NCI-H2029 (cell line): ENCODE data around the gene MARCKS.
A peak's percentile ranks its signal among the peaks of the same experiment; 100 is the strongest.

Source experiments
- DNase-seq: peaks from one replicate; lab custom pipeline; 2025; lab: John Stamatoyannopoulos, UW

Gene MARCKS

DNA sequence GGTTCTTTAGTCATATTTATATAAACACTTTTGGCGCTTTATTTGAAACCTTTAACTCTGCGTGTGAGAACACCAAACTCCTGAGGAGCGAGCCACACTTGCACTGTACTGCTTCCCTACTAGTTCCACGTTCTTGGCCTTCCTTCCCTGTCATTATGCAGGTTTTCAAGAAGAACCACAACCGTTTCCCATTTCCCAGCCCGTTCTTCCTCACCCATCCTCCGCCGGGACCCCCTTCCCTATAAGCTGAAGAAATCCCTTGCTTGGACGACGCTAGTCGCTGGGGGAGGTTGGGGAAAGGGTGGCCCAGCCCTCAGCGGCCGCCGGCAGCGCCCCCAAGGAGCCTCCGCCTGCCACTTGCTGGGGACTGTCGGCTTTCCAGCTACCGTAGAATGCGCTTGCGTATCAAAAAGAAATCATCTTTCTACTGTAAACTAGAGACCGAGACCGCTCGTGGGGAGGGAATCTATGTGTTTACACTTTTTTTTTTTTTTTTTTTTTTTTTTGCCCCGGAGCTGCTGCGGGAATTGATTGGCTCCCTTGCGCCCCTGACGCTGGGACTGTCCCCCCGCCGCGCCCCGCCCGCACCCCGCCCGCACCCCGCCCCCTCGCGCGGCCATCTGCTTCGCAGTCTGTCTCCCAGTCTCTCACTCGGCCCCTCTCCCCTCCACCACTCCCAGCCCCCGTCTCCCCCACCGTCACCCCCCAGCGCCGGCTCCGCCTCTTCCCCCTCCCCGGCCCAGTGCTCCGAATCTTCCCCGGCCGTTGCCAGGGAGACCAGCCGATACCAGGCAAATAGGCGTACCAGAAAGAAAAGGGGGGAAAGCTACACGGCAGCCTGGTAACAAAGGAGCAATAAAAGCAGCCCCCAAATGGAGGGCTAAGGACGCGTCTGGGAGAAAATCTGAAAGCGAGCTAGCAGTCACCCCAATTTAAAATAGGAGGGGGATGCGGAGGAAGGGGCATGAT is 2.3 kb upstream of the MARCKS start:
- DNase-seq: peak; percentile 80

DNA sequence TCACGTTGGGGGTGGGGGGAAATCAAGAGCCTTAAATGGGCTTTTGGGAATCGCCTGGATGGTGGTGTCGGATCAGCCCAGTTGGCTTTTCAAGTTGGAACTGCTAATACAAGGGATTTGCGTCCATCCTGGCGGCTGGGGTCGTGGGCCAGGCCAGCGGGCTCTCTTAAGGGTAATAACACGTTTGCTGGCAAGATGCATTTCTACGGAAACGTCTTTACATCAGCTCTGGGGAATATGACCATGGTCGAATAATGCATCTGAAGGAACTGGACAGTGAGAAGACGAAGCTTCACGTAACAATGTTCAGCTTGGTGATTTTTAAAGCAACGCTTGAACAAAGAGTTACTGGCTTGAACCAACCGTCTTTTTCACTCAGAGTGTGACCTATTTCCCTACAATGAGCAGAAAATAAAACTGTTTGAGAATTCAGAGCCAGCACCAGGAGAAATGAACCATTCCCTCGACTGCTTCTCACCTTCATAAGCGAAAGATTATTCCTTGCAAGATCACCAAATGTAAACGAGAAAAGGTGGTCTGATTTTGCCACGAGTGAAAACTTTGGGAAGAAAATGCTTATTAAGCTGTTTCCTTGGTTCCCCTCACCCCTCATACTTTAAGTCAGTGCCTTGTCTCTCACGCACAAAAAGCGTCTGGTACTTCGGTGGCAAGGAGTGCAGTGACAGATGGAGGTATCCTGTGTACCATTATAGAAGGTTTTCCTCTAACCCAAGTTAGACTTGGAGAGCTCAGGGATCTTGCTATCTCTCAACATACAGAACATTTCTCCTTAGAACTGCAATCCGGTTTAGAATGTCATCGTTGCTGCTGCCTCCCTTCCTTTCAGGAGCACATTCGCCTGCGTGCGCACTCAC is 1.4 kb upstream of the MARCKS start:
- peak; percentile 76 for DNase-seq

DNA sequence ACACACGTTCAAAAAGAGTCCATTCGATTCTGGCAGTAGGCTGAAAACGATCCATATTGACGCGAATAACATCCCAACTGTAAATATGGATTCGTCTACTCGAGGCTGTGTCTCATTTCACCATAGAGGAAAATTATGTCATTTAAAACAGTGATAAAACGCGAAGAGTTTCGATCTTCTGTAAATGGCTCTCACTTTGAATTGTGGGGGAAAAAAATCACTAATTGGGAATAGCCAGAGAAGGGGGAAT is 845 bp upstream of the MARCKS start:
- DNase-seq: no peak

DNA sequence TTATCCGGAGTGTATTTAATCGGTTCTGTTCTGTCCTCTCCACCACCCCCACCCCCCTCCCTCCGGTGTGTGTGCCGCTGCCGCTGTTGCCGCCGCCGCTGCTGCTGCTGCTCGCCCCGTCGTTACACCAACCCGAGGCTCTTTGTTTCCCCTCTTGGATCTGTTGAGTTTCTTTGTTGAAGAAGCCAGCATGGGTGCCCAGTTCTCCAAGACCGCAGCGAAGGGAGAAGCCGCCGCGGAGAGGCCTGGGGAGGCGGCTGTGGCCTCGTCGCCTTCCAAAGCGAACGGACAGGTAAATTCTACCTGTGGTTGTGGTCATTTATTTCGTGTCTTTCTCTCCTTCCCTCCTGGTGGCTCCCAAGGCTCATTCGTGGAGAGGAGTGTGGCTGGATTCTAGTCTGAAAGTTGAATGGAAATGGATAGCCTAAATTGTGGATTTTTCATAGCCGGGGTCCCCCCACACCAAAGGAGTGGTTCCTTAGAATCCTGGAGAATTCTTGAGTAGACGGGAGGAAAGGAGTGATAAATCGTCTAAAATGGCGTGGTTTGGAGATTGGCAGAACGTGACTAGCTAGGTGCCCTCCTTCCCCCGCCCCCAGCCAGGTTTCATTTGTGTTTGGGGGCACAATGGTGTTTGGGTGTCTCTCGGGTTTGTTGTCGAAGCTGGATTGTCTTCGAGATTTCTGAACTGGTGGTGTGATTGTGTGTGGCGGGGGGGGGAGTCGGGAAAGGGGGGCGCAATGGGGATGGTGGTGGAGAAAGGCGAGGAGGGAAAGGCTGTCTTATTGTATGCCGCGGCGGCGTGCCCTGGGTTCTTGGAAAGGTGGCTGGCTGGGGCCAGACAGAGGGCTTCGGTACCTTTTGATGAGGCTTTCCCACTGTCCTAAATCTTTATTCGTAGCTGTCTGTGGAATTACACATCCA is 673 bp downstream of the MARCKS start:
- DNase-seq: peak; percentile 75

DNA sequence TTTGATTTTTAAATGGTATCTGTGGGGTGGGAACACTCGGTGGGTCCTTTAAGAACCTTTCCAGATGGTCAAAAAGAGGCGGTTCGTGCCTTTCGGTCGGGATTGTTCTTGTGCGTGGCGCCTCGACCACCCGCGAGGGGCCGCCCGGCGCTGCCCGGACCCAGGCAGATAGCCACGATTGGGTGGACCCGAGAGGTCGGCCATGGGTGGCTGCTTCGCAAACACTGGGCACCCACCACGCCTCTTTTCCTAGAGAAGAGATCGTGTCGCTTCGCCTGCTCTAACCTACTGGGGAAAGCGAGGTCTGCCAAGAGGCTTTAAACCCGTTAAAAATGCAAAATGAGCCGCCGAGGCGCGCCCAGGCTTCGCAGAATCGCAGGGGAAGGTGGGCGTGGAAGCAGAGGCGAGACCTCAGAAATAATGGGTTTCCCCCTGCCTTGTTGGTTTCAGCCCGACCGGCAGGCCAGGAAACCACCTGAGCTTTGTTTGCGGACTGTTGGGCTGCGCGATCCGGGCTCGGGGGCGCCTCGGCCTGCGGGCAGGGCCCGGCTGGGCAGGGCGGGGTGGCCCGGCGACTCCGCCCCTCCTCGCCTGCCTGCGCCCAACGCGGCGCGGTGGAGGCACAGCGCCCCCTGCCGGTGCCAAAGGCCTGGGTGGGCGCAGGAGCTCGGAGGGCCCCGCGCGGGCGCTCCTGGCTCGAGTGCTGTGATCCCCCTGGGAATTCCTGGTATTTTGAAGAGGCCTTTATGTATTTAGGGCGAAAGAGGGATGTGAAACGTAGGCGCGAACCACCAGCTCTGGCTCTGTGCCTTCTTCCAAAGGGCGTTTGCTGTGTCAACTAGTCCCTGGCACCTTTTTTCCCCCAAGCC is 1.6 kb downstream of the MARCKS start:
- peak; percentile 98 for DNase-seq

GRCh38 chr6:113859349-113860180 is 2.4 kb downstream of the MARCKS start:
- peak; percentile 34 for DNase-seq

DNA sequence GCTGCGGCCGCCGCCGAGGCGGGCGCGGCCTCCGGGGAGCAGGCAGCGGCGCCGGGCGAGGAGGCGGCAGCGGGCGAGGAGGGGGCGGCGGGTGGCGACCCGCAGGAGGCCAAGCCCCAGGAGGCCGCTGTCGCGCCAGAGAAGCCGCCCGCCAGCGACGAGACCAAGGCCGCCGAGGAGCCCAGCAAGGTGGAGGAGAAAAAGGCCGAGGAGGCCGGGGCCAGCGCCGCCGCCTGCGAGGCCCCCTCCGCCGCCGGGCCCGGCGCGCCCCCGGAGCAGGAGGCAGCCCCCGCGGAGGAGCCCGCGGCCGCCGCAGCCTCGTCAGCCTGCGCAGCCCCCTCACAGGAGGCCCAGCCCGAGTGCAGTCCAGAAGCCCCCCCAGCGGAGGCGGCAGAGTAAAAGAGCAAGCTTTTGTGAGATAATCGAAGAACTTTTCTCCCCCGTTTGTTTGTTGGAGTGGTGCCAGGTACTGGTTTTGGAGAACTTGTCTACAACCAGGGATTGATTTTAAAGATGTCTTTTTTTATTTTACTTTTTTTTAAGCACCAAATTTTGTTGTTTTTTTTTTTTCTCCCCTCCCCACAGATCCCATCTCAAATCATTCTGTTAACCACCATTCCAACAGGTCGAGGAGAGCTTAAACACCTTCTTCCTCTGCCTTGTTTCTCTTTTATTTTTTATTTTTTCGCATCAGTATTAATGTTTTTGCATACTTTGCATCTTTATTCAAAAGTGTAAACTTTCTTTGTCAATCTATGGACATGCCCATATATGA is 3.2 kb downstream of the MARCKS start:
- peak; percentile 34 for DNase-seq

DNA sequence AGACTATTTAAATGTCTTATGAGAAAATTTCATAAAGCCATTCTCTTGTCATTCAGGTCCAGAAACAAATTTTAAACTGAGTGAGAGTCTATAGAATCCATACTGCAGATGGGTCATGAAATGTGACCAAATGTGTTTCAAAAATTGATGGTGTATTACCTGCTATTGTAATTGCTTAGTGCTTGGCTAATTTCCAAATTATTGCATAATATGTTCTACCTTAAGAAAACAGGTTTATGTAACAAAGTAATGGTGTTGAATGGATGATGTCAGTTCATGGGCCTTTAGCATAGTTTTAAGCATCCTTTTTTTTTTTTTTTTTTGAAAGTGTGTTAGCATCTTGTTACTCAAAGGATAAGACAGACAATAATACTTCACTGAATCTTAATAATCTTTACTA is 5.0 kb downstream of the MARCKS start:
- DNase-seq: peak; percentile 13

- no peak for DNase-seq
Measured at GRCh38 chr6:113870917-113871316, 13.8 kb downstream of the MARCKS start.

GRCh38 chr6:113871975-113872374 is 14.8 kb downstream of the MARCKS start:
- DNase-seq: no peak

GRCh38 chr6:113873043-113873667 is 16.0 kb downstream of the MARCKS start:
- DNase-seq: no peak

DNA sequence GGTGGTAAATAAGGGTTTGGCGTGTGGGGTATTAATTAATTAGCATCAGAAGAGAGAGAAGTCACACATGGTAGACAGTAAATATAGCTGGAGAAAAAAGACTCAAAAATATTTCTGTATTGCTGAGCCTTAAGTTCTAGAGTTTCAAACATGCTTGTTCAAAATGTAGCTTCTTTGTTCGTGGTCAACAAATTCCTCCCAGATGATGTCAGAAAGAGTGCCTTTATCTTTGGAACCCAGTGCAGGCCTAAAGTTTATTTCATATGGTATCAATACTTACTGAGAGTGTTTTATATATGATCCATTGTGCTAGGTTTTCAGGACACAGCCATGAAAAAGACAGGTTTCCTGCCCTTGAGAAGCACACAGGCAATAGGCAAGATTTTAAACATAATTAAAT is 18.3 kb downstream of the MARCKS start:
- DNase-seq: no peak

DNA sequence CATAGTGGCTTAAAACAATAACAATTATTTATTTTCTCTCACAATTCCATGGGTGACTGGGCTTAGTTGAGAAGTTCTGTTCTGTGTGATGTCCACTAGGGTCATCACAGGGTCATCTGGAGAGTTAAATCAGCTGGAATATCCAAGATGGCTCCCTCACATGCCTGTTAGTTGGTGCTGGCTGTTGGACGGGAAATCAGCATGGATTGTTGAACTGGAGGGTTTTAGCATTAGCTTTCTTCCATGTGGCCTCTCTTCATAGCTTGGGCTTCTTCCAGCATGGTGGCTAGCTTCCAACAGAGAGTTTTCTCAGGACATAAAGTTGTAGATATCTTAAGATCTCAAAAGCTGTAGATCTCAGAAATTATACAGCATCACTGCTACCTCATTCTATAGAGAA is 19.6 kb downstream of the MARCKS start:
- DNase-seq: no peak

- DNase-seq: peak; percentile 86
Measured at GRCh38 chr6:113879186-113880096, 22.3 kb downstream of the MARCKS start.

DNA sequence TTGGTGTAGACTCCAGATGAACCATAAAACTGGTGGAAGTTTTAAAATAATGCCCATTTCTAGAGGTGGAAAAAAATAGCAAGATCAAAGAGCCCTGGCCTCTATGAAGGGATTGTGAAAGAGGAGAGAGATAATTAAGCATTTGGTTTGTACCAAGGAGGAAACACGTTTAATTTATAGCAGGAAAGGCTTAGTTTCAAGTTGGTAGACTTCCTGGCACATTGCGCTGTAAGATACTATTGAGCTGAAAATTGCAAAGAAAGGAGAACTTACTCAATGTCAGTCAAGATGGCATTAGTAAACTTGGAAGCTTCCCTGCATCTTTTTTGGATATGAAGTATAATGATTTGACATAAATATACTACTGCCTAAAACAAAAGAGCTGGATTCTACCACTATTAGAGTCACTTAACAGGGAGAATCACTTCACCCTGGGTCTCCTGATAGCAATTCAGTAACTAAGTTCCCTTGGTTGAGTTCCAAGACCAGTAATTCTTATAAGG is 24.4 kb downstream of the MARCKS start:
- DNase-seq: no peak

GRCh38 chr6:113882336-113883022 is 25.3 kb downstream of the MARCKS start:
- DNase-seq: no peak

DNA sequence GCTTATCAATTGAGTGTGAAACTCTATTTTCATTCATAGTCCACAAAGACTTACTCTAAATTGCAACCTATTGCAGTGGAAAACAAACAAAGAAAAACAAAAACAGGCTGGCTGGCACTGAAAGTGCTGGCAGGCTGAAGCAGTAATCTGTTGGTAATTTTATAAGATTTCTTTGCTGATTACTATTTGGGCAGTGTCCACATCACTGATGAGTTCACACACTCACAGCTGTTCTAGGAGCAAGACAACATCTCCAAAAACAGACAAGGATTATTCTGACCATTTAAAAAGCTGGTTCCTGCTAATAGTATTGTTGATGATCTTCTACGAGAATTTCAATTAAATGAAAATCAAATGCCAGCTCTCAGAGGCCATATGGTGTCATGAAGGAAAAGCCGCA is 26.9 kb downstream of the MARCKS start:
- DNase-seq: no peak
